Measurements from ENCODE around the gene ADAMTS2. TPM values are rescaled to one million over a fixed set of nuclear protein-coding genes. Genes with fewer than 3 reads are reported as not detected.
A peak's percentile ranks its signal among the peaks of the same experiment; 100 is the strongest.
"Not testable (repeated sequence)": the region's sequence is repeated elsewhere in the genome, so short reads cannot be mapped to it uniquely, and the experiment has no call there.

ADAMTS2 gene
- total RNA-seq, 1 experiment from 2014 or later: not detected

DNA sequence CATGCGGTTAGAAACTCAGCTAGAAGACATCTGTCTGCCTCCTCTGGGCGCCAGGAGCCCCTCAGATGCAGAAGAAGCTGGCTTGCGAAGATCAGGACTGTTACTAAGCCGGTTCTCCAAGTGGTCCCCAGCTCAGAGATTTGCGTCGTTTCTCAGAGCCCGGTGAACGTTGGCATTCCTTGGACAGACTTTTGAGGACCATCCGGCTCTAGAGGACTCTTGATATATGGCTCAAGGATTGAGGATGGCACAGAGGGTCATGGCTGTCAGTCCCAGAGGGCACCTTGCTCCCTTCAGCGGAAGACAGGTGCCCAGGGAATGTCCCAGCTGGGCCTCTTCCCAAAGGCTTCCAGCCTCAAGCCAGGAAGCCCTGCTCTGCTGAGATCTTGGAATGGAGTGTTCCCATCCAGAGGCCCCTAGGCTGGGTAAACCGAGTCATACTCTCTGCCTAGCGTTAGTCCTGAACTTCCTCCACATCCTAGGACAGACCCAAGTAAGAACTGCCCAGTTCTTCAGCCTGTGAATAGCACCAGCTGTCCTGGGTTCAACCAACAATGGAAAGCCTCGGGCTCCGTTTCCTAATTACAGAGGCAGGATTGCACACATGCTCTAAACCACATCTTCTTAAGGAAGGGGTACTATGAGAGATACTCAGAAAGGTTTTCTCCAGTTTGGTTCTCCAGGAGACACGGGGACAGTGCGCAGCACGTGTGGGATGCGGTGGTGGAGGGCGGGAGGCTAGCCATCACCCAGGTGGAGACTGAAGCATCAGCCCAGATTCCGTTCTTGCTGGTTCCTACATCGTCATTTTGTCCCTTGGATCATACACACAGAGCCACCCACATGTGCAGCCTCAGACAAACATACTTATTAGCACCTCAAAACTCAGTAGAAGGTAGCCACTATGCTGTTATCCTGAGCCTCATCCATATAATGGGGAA is 233.7 kb downstream of the ADAMTS2 start:
- DNase-seq: no peak
- Histone ChIP-seq H3K36me3 (no peaks in the 10 kb centered on the region), H3K4me3 (no peak overlapping the region), H3K4me1 (no peaks in the 10 kb centered on the region), H3K27me3 (no peaks in the 10 kb centered on the region), H3K27ac (no peak overlapping the region), H3K9me3 (replicated peaks) (no peaks in the 10 kb centered on the region)

DNA sequence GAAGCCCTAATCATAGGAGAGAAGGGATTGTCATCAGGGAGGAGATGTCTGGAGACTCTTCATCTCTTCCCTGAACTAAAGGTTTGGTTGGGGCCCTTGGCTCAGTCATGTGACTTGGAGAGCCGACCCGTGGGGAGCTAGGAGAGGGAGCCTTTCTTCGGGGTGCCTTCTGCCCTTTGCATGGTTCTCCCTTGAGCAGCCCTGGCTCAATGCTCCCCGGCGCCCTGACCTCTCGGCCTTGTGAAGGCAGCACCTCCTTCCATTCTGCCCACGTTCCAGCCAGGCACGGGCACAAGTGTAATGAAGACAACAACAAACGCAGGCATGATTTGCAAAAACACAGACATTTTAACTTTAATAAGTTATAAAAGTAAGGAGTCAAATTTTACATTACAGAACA is 234.7 kb downstream of the ADAMTS2 start:
- H3K36me3 ChIP-seq: no peaks in the 10 kb centered on the region
- H3K27ac ChIP-seq: no peak overlapping the region
- H3K4me3 ChIP-seq: no peak overlapping the region
- H3K27me3 ChIP-seq: no peaks in the 10 kb centered on the region
- H3K9me3 ChIP-seq (replicated peaks): no peaks in the 10 kb centered on the region
- H3K4me1 ChIP-seq: no peaks in the 10 kb centered on the region
- no peak for DNase-seq

DNA sequence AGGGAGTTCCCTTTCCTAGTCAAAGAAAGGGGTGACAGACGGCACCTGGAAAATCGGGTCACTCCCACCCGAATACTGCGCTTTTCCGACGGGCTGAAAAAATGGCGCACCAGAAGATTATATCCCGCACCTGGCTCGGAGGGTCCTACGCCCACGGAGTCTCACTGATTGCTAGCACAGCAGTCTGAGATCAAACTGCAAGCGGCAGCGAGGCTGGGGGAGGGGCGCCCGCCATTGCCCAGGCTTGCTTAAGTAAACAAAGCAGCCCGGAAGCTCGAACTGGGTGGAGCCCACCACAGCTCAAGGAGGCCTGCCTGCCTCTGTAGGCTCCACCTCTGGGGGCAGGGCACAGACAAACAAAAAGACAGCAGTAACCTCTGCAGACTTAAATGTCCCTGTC is 244.0 kb downstream of the ADAMTS2 start:
- not testable (repeated sequence) for H3K4me1 ChIP-seq; H3K27me3 ChIP-seq; H3K9me3 ChIP-seq (replicated peaks); H3K36me3 ChIP-seq; H3K4me3 ChIP-seq; H3K27ac ChIP-seq; DNase-seq

DNA sequence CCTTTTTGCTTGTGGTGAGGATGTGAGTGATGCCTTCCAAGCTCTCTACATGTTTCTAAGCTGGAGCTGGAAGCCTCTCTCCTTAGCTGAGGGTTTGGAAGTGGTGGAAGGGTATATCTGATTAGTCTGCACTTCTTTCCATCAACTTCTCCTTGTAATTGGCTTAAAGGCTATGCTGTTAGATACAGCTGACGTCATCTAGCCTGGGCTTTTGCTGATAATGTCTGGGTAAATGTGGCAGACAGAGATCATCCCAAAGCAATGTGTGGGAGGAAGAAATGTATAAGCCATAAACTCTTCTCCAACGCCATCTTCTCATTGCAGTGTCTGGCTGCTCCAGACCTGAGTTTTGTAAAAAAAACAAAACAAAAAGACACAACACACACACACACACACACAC is 255.8 kb downstream of the ADAMTS2 start:
- no peak for DNase-seq
- H3K27me3 ChIP-seq: no peaks in the 10 kb centered on the region
- H3K27ac ChIP-seq: no peak overlapping the region
- no peaks in the 10 kb centered on the region for H3K4me1 ChIP-seq
- H3K4me3 ChIP-seq: no peak overlapping the region
- peaks cover 14% of the 10 kb centered on the region for H3K9me3 ChIP-seq (replicated peaks)
- H3K36me3 ChIP-seq: no peaks in the 10 kb centered on the region

DNA sequence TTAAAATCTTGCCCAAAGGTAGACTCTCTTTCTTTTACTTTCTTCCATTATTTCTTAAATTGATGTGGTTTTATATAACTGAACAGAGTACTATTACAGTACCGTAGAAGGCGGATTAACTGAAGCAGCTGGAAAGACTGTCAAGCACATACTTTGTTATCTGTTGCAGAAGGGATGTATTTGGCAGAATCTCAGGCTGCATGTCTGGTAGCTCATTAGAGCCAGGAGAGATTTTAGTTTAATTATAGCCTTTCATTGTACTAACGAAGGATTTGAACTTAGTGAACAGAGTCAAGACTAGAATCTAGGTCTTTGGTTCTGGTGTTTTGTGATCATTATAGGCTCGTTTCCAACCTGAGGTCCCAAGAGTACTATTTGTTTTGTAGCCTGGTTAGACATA is 264.5 kb downstream of the ADAMTS2 start:
- Histone ChIP-seq H3K27ac (no peak overlapping the region), H3K36me3 (peaks cover 57% of the 10 kb centered on the region), H3K9me3 (replicated peaks) (peaks cover 45% of the 10 kb centered on the region), H3K4me3 (no peak overlapping the region), H3K27me3 (no peaks in the 10 kb centered on the region), H3K4me1 (no peaks in the 10 kb centered on the region)
- no peak for DNase-seq

DNA sequence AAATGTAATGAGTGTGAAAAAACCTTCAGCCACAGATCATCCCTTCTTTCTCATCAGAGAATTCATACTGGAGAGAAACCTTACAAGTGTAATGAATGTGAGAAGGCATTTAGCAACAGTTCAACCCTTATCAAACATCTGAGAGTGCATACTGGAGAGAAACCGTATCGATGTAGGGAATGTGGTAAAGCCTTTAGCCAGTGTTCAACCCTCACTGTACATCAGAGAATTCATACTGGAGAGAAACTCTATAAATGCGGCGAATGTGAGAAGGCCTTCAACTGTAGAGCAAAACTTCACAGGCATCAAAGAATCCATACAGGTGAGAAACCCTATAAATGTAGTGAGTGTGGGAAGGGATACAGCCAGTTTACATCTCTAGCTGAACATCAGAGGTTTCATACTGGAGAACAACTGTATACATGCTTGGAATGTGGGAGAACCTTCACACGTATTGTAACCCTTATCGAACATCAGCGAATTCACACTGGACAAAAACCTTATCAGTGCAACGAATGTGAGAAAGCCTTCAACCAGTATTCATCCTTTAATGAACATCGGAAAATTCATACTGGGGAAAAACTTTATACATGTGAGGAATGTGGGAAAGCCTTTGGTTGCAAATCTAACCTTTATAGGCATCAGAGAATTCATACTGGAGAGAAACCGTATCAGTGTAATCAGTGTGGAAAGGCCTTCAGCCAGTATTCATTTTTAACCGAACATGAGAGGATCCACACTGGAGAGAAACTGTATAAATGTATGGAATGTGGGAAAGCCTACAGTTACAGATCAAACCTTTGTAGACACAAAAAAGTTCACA is 265.9 kb downstream of the ADAMTS2 start:
- DNase-seq: peak in 1 of 2 experiments; percentile 9
- Histone ChIP-seq H3K4me3 (no peak overlapping the region), H3K27ac (no peak overlapping the region), H3K4me1 (no peaks in the 10 kb centered on the region), H3K9me3 (replicated peaks) (peaks cover 43% of the 10 kb centered on the region), H3K36me3 (peaks cover 62% of the 10 kb centered on the region), H3K27me3 (no peaks in the 10 kb centered on the region)

DNA sequence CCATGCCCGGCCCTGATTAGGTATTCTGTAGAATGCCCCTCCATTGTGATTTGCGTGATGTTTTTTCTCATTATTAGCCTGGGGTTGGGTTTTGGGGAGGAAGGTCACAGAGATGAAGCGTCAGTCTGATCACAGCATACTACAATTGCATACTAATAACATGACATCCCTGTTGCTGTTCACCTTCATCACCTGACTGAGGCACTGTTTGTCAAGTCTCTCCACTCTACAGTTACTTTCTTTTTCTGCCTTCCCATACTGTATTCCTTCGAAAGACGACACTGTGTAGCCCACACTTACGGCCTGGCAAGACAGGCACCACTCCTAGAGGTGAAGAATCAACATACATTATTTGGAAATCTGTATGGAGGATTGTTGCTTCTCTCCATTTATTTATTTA is 279.6 kb downstream of the ADAMTS2 start:
- Histone ChIP-seq H3K27me3 (no peaks in the 10 kb centered on the region), H3K9me3 (replicated peaks) (peaks cover 12% of the 10 kb centered on the region), H3K36me3 (peaks cover 44% of the 10 kb centered on the region), H3K4me3 (no peak overlapping the region), H3K27ac (no peak overlapping the region), H3K4me1 (no peaks in the 10 kb centered on the region)
- DNase-seq: no peak

DNA sequence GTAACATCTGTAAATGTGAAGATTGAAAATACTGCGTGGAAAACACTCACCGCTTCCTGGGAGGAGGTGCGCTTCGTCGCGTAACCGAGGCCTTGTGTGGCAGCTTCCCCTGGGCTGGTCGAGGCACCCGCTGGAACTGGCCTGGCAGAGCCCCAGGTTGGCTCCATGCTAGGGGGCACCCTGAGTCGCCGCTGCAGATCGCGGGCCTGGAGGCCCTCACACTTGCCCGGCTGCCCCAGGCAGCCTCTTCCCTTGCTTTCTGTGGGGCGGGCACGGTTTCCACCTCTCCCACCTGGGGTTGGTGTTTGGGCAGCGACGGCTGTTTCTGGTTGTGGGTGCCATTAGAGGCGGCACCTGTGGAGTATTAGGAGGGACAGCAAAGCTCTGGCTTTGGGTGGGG is 284.2 kb downstream of the ADAMTS2 start:
- Histone ChIP-seq H3K4me3 (peak overlapping the region; percentile 81), H3K27ac (no peak overlapping the region; the same call in 1 of the 2 replicates), H3K9me3 (replicated peaks) (peaks cover 3% of the 10 kb centered on the region; the same call in 1 of the 2 replicates), H3K4me1 (no peaks in the 10 kb centered on the region), H3K36me3 (peaks cover 25% of the 10 kb centered on the region), H3K27me3 (no peaks in the 10 kb centered on the region)
- no peak for DNase-seq

Other genes with a start within 250 kb of the ADAMTS2 start
- 24.8 and 25.7 TPM in 2 replicates for gene RUFY1, start 205.1 kb upstream of the ADAMTS2 start, total RNA-seq (2014; rRNA removed; shearing (Covaris generic))